ENCODE measurements around the gene SURF2. TPM values are rescaled to one million over a fixed set of nuclear protein-coding genes. Genes with fewer than 3 reads are reported as not detected.

Gene SURF2
- total RNA-seq, 1 experiment from 2014 or later: 27.8 TPM

DNA sequence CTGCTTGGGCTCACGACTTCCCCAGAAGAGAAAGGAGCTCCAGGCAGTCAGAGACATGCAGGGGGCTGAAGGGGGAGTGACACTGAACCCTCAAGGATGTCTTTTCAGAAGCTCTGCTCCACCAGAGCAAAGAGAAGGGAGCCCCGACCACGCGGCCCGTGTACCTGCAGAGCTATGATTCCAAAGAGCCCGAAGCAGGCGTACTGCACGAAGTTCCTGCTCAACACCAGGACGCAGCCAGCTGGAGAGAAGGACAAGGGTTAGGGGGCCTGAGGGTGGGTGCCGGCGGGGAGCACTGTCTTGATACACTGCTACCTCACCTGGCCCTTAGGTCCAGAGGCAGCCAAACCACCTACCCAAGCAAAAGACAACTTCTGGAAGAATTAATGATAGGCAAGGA, 10.1 kb downstream of the SURF2 start:
- no peak overlapping the region for H2AFZ ChIP-seq (ENCODE audit: low read depth, low read length, poor library complexity, severe bottlenecking)
- H3K27ac ChIP-seq (ENCODE audit: low read depth, low read length): no peak overlapping the region

More for the DNA sequence above, 10.1 kb downstream of the SURF2 start:
- ATAC-seq (no peak), DNase-seq (ENCODE audit: low read depth, low spot score) (no peak)
- Histone ChIP-seq H3K79me2 (ENCODE audit: insufficient read depth, low read length) (peaks cover 65% of the 10 kb centered on the region), H3K9me2 (ENCODE audit: insufficient read depth) (no peaks in the 10 kb centered on the region), H3K4me2 (ENCODE audit: low read length) (no peak overlapping the region), H3K27me3 (ENCODE audit: insufficient read depth, low read length) (no peaks in the 10 kb centered on the region), H3K4me1 (ENCODE audit: control insufficient read depth in 1 of 2, insufficient read depth in 2 of 2, low read length in 2 of 2) (no peaks in the 10 kb centered on the region; a peak in 1 of 4 replicates), H3K4me3 (replicated peaks in 1 of 2; ENCODE audit: low read depth in 1 of 2, low read length in 2 of 2) (no peak overlapping the region), H3K36me3 (ENCODE audit: control insufficient read depth in 1 of 2, insufficient read depth in 2 of 2, low read length in 2 of 2) (peaks cover 31 to 61% of the 10 kb centered on the region in 2 experiments; a peak in 3 of 4 replicates), H3K9me3 (ENCODE audit: control insufficient read depth in 1 of 2, insufficient read depth in 1 of 2, low read depth in 1 of 2, low read length in 2 of 2) (no peaks in the 10 kb centered on the region), H4K20me1 (ENCODE audit: insufficient read depth) (no peaks in the 10 kb centered on the region; the same call in 1 of the 2 replicates), H3K9ac (ENCODE audit: low read length) (no peak overlapping the region)
- intact Hi-C loops (cut with micrococcal nuclease): no loop called here
- BruUV-seq (replicated peaks): no TSS peak
- no peak for TF ChIP-seq RAD21 (IDR thresholded peaks at IDR 0.05; ENCODE audit: low read depth)
- no peak for TF ChIP-seq MAX (IDR thresholded peaks at IDR 0.05)
- TF ChIP-seq ELF1 (IDR thresholded peaks at IDR 0.05; ENCODE audit: borderline replicate concordance, low read depth): no peak
- TF ChIP-seq POLR2AphosphoS5 (IDR thresholded peaks at IDR 0.05; ENCODE audit: low read depth, low read length): no peak
- TF ChIP-seq ZNF274 (IDR thresholded peaks at IDR 0.05; ENCODE audit: low read depth, low read length): no peak
- TF ChIP-seq TCF7L2 (IDR thresholded peaks at IDR 0.05; ENCODE audit: borderline replicate concordance, extremely low read depth, insufficient read depth, insufficient read length): no peak
- no peak for TF ChIP-seq JUND (IDR thresholded peaks at IDR 0.05)
- no peak for TF ChIP-seq SRF (IDR thresholded peaks at IDR 0.05; ENCODE audit: low read depth)
- no peak for TF ChIP-seq EGR1 (IDR thresholded peaks at IDR 0.05; ENCODE audit: low read depth)
- no peak for TF ChIP-seq EZH2phosphoT487 (IDR thresholded peaks at IDR 0.05; ENCODE audit: borderline replicate concordance)
- no peak for TF ChIP-seq CEBPB (IDR thresholded peaks at IDR 0.05; ENCODE audit: low read depth)
- no peak for TF ChIP-seq ZFX (IDR thresholded peaks at IDR 0.05)
- no peak for TF ChIP-seq YY1 (IDR thresholded peaks at IDR 0.05; ENCODE audit: extremely low read depth, insufficient replicate concordance, low read depth, low read length)
- TF ChIP-seq EZH2 (IDR thresholded peaks at IDR 0.05): no peak
- TF ChIP-seq FOSL1 (IDR thresholded peaks at IDR 0.05; ENCODE audit: low read depth): no peak
- TF ChIP-seq CTCF (IDR thresholded peaks at IDR 0.05 in 2 of 3, conservative IDR thresholded peaks at IDR 0.05 in 1 of 3; ENCODE audit: borderline replicate concordance in 1 of 3, insufficient read depth in 1 of 3, low read depth in 2 of 3, low read length in 2 of 3): no peak
- TF ChIP-seq, protein P1, sequence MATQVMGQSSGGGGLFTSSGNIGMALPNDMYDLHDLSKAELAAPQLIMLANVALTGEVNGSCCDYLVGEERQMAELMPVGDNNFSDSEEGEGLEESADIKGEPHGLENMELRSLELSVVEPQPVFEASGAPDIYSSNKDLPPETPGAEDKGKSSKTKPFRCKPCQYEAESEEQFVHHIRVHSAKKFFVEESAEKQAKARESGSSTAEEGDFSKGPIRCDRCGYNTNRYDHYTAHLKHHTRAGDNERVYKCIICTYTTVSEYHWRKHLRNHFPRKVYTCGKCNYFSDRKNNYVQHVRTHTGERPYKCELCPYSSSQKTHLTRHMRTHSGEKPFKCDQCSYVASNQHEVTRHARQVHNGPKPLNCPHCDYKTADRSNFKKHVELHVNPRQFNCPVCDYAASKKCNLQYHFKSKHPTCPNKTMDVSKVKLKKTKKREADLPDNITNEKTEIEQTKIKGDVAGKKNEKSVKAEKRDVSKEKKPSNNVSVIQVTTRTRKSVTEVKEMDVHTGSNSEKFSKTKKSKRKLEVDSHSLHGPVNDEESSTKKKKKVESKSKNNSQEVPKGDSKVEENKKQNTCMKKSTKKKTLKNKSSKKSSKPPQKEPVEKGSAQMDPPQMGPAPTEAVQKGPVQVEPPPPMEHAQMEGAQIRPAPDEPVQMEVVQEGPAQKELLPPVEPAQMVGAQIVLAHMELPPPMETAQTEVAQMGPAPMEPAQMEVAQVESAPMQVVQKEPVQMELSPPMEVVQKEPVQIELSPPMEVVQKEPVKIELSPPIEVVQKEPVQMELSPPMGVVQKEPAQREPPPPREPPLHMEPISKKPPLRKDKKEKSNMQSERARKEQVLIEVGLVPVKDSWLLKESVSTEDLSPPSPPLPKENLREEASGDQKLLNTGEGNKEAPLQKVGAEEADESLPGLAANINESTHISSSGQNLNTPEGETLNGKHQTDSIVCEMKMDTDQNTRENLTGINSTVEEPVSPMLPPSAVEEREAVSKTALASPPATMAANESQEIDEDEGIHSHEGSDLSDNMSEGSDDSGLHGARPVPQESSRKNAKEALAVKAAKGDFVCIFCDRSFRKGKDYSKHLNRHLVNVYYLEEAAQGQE (IDR thresholded peaks at IDR 0.05; ENCODE audit: low read depth): no peak
- no peak for TF ChIP-seq SP1 (IDR thresholded peaks at IDR 0.05; ENCODE audit: low read depth)
- CTCF ChIA-PET: no interaction called here
- POLR2A ChIA-PET: no interaction called here
- RAD21 ChIA-PET (ENCODE audit: low non-redundant PET in 1 of 2, low total read pairs in 2 of 2, uncharacterized antibody in 2 of 2, unreplicated experiment in 2 of 2): no interaction called here
